Gastrocnemius medialis (tissue), 4 donors: ENCODE results near the gene PLK1. TPM values are rescaled to one million over a fixed set of nuclear protein-coding genes. Genes with fewer than 3 reads are reported as not detected.

ENCODE experiments used
- ATAC-seq, 2 donors: fragments of 150-250 bp; one replicate each; pipeline ENCODE4 v1.9.1; 2016
- DNase-seq, 2 donors: peaks; one replicate each; pipeline ENCODE4 v3.0.0-alpha.2; 2019
- H3K27ac ChIP-seq, 4 donors: fragments of 200-600 bp; sonication (generic); 1 replicate in 1 of 4; 2 replicates in 3 of 4; pipeline ENCODE4 v1.5.1; 2016 to 2018; ENCODE audit warnings: mild to moderate bottlenecking in 2 of 4, moderate library complexity in 1 of 4
- H3K27me3 ChIP-seq, 3 donors: fragments of 200-600 bp; sonication (generic) in 2 of 3; 1 replicate in 1 of 3; 2 replicates in 2 of 3; pipeline versions ENCODE4 v1.5.1 to v1.6.0; 2016 to 2019; ENCODE audit warnings: mild to moderate bottlenecking in 1 of 3, moderate library complexity in 1 of 3
- H3K36me3 ChIP-seq, 2 donors: fragments of 200-600 bp; sonication (generic) in 1 of 2; one replicate each; pipeline ENCODE4 v1.5.1; 2017 to 2018
- H3K4me1 ChIP-seq, 2 donors: fragments of 200-600 bp; sonication (generic) in 1 of 2; one replicate each; pipeline ENCODE4 v1.5.1; 2016 to 2017; ENCODE audit warnings: mild to moderate bottlenecking in 2 of 2
- H3K4me3 ChIP-seq, 4 donors: fragments of 200-600 bp; sonication (generic) in 3 of 4; 1 replicate in 1 of 4; 2 replicates in 3 of 4; pipeline ENCODE4 v1.5.1; 2016 to 2019; ENCODE audit warnings: mild to moderate bottlenecking in 2 of 4
- H3K9me3 ChIP-seq, 3 donors: fragments of 200-600 bp; sonication (generic) in 2 of 3; 1 replicate in 1 of 3; 2 replicates in 2 of 3; pipeline ENCODE4 v1.5.1; 2016 to 2019
- CTCF ChIP-seq, 5 experiments: fragments of 450-650 bp in 3 of 5; fragments of 200-600 bp in 2 of 5; sonication (generic) in 2 of 5; IDR thresholded peaks in 4 of 5; conservative IDR thresholded peaks in 1 of 5; 1 replicate in 4 of 5; 2 replicates in 1 of 5; pipeline ENCODE4 v1.5.1; 2016 to 2019; ENCODE audit warnings: antibody characterized with exemption in 5 of 5, mild to moderate bottlenecking in 3 of 5, moderate library complexity in 3 of 5
- POLR2A ChIP-seq, 2 donors: fragments of 450-650 bp; IDR thresholded peaks; one replicate each; pipeline ENCODE4 v1.6.1; 2017; ENCODE audit warnings: antibody characterized with exemption in 2 of 2, mild to moderate bottlenecking in 2 of 2, moderate library complexity in 2 of 2
- in situ Hi-C, 4 donors: fragments of 200-750 bp; cut with MboI; loops; one replicate each; pipeline versions ENCODE4 v1.15.0 to v1.8.0; 2017; ENCODE audit warnings: low sequenced_read_pairs in 4 of 4
- intact Hi-C: fragments of 100-400 bp; cut with DNase I; formaldehyde crosslinking; loops from one replicate; pipeline ENCODE4 v1.15.1; 2023; ENCODE audit warnings: low total_unique reads
- total RNA-seq, 4 donors: library from RNA; depleted of rRNA; stranded (reverse); fragments of >200 nt; gene quantifications; one replicate each; pipeline versions ENCODE4 v1.1.0 to v1.2.3, GENCODE V29; 2016

Gene PLK1
- total RNA-seq, 4 donors from 2014 or later: 0.05 to 6.2 (median 0.91) TPM

GRCh38 chr16:23724096-23724784 is 45.6 kb downstream of the PLK1 start:
- H3K27ac ChIP-seq: no peak overlapping the region

GRCh38 chr16:23724785-23725131 is 46.1 kb downstream of the PLK1 start:
- intact Hi-C loops: no loop called here
- Histone ChIP-seq H3K27ac (no peak overlapping the region), H3K9me3 (no peaks in the 10 kb centered on the region), H3K4me3 (no peak overlapping the region), H3K36me3 (no peaks in the 10 kb centered on the region), H3K27me3 (no peaks in the 10 kb centered on the region), H3K4me1 (no peaks in the 10 kb centered on the region)
- in situ Hi-C loops: no loop called here
- TF ChIP-seq CTCF (IDR thresholded peaks at IDR 0.05 in 4 of 5, conservative IDR thresholded peaks at IDR 0.05 in 1 of 5): no peak
- TF ChIP-seq POLR2A (IDR thresholded peaks at IDR 0.05): no peak
- ATAC-seq: no peak
- DNase-seq: no peak

More at GRCh38 chr16:23724096-23724784, 45.6 kb downstream of the PLK1 start:
- DNase-seq (no peak), ATAC-seq (no peak)
- intact Hi-C loops (no loop called here), in situ Hi-C loops (no loop called here)
- Histone ChIP-seq H3K36me3 (no peaks in the 10 kb centered on the region), H3K4me1 (no peaks in the 10 kb centered on the region), H3K27me3 (no peaks in the 10 kb centered on the region), H3K4me3 (no peak overlapping the region), H3K9me3 (no peaks in the 10 kb centered on the region)
- TF ChIP-seq POLR2A (IDR thresholded peaks at IDR 0.05): no peak
- no peak for TF ChIP-seq CTCF (IDR thresholded peaks at IDR 0.05 in 4 of 5, conservative IDR thresholded peaks at IDR 0.05 in 1 of 5)

GRCh38 chr16:23726710-23727109 is 48.0 kb downstream of the PLK1 start:
- H3K36me3 ChIP-seq: no peaks in the 10 kb centered on the region
- in situ Hi-C loops: no loop called here
- TF ChIP-seq POLR2A (IDR thresholded peaks at IDR 0.05) (no peak), CTCF (IDR thresholded peaks at IDR 0.05 in 4 of 5, conservative IDR thresholded peaks at IDR 0.05 in 1 of 5) (no peak)
- no peak for DNase-seq
- H3K27me3 ChIP-seq: no peaks in the 10 kb centered on the region
- intact Hi-C loops: no loop called here
- no peaks in the 10 kb centered on the region for H3K9me3 ChIP-seq
- ATAC-seq: no peak
- H3K27ac ChIP-seq: no peak overlapping the region
- no peak overlapping the region for H3K4me3 ChIP-seq
- H3K4me1 ChIP-seq: no peaks in the 10 kb centered on the region

- in situ Hi-C loops (no loop called here), intact Hi-C loops (no loop called here)
- TF ChIP-seq CTCF (IDR thresholded peaks at IDR 0.05 in 4 of 5, conservative IDR thresholded peaks at IDR 0.05 in 1 of 5) (no peak), POLR2A (IDR thresholded peaks at IDR 0.05) (no peak)
Observed at GRCh38 chr16:23728112-23728477, 49.4 kb downstream of the PLK1 start.

More at GRCh38 chr16:23728112-23728477, 49.4 kb downstream of the PLK1 start:
- Histone ChIP-seq H3K27me3 (no peaks in the 10 kb centered on the region), H3K27ac (no peak overlapping the region), H3K9me3 (no peaks in the 10 kb centered on the region), H3K4me1 (no peaks in the 10 kb centered on the region), H3K4me3 (no peak overlapping the region), H3K36me3 (no peaks in the 10 kb centered on the region)
- ATAC-seq (no peak), DNase-seq (no peak)
